Measurements from ENCODE around the gene GMNN. TPM values are rescaled to one million over a fixed set of nuclear protein-coding genes. Genes with fewer than 3 reads are reported as not detected.
"Not testable (repeated sequence)": the region's sequence is repeated elsewhere in the genome, so short reads cannot be mapped to it uniquely, and the experiment has no call there.

Gene GMNN
- polyA plus RNA-seq, 1 donor (not counting 4 experiments of a cell fraction or from before 2014, with no cell fraction given) = 28.4 TPM

DNA sequence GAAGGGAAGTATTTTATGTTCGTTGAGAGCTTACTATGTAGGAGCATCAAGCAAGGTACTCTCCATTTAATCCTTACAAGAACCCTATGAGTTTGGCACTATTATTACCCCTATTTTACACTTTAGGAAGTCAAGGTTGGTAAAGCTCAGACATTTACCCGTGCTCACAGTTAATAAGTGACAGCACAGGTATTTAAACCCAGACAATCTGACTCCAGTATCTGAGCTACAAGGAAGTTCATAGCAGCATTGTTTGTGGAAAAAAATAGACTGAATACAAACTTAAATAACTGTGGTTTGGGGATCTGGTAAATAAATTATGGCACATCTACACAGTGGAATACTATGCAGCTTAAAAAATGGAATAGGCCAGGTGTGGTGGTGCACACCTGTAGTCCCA is 21.2 kb upstream of the GMNN start:
- dilution Hi-C loops (cut with MboI; ENCODE audit: extremely low pct_ligation_motif_present, low sequenced_read_pairs) = no loop called here
- Histone ChIP-seq H4K20me1 (ENCODE audit: control insufficient read depth, extremely low read depth, insufficient read depth, low read length) (no peaks in the 10 kb centered on the region), H3K79me2 (ENCODE audit: control insufficient read depth, insufficient read depth, low read length) (no peaks in the 10 kb centered on the region), H2AFZ (ENCODE audit: control insufficient read depth, low read length) (no peak overlapping the region), H3K9me3 (ENCODE audit: control insufficient read depth, low read depth, low read length) (no peaks in the 10 kb centered on the region), H3K27ac (ENCODE audit: control insufficient read depth, insufficient read depth, low read length) (no peak overlapping the region), H3K36me3 (ENCODE audit: control insufficient read depth in 2 of 2, extremely low read depth in 1 of 2, insufficient read depth in 2 of 2, low read length in 2 of 2) (no peaks in the 10 kb centered on the region), H3K9ac (ENCODE audit: control insufficient read depth, extremely low read depth, insufficient read depth, low read length) (no peak overlapping the region), H3K27me3 (ENCODE audit: control insufficient read depth, extremely low read depth, insufficient read depth, low read length) (no peaks in the 10 kb centered on the region), H3K4me2 (ENCODE audit: control insufficient read depth, extremely low read depth, insufficient read depth, low read depth, low read length) (no peak overlapping the region), H3K4me1 (ENCODE audit: control insufficient read depth, extremely low read depth, insufficient read depth, low read length) (no peaks in the 10 kb centered on the region), H3K4me3 (ENCODE audit: control insufficient read depth in 2 of 3, extremely low read depth in 1 of 3, insufficient read depth in 2 of 3, low read depth in 1 of 3, low read length in 3 of 3) (no peak overlapping the region), H3K9me1 (ENCODE audit: control insufficient read depth, extremely low read depth, insufficient read depth, low read length) (no peaks in the 10 kb centered on the region)
- FAIRE-seq (no peak), DNase-seq (ENCODE audit: low read depth, low spot score) (no peak)
- no peak for TF ChIP-seq EZH2 (IDR thresholded peaks at IDR 0.05; ENCODE audit: low read length)
- TF ChIP-seq, protein P1, sequence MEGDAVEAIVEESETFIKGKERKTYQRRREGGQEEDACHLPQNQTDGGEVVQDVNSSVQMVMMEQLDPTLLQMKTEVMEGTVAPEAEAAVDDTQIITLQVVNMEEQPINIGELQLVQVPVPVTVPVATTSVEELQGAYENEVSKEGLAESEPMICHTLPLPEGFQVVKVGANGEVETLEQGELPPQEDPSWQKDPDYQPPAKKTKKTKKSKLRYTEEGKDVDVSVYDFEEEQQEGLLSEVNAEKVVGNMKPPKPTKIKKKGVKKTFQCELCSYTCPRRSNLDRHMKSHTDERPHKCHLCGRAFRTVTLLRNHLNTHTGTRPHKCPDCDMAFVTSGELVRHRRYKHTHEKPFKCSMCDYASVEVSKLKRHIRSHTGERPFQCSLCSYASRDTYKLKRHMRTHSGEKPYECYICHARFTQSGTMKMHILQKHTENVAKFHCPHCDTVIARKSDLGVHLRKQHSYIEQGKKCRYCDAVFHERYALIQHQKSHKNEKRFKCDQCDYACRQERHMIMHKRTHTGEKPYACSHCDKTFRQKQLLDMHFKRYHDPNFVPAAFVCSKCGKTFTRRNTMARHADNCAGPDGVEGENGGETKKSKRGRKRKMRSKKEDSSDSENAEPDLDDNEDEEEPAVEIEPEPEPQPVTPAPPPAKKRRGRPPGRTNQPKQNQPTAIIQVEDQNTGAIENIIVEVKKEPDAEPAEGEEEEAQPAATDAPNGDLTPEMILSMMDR (optimal IDR thresholded peaks at IDR 0.05 in 1 of 3, IDR thresholded peaks at IDR 0.05 in 1 of 3, conservative IDR thresholded peaks at IDR 0.05 in 1 of 3; ENCODE audit: extremely low read depth in 1 of 3, insufficient read depth in 2 of 3, low read length in 3 of 3) = no peak

DNA sequence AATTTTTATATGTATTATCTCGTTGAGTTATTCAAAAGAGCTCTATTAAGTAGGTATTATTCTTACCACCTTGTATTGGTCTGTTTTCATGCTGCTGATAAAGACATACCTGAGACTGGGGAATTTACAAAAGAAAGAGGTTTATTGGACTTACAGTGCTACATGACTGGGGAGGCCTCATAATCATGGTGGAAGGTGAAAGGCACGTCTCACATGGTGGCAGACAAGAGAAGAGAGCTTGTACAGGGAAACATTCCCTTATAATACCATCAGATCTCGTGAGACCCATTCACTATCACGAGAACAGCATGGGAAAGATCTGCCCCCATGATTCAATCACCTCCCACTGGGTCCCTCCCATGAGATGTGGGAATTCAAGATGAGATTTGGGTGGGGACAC is 20.4 kb upstream of the GMNN start:
- FAIRE-seq; H3K27ac ChIP-seq (ENCODE audit: control insufficient read depth, insufficient read depth, low read length); H3K27me3 ChIP-seq (ENCODE audit: control insufficient read depth, extremely low read depth, insufficient read depth, low read length); H3K4me2 ChIP-seq (ENCODE audit: control insufficient read depth, extremely low read depth, insufficient read depth, low read depth, low read length); H3K9ac ChIP-seq (ENCODE audit: control insufficient read depth, extremely low read depth, insufficient read depth, low read length); H3K4me1 ChIP-seq (ENCODE audit: control insufficient read depth, extremely low read depth, insufficient read depth, low read length); DNase-seq (ENCODE audit: low read depth, low spot score); H3K36me3 ChIP-seq (ENCODE audit: control insufficient read depth in 2 of 2, extremely low read depth in 1 of 2, insufficient read depth in 2 of 2, low read length in 2 of 2); H3K9me3 ChIP-seq (ENCODE audit: control insufficient read depth, low read depth, low read length); H2AFZ ChIP-seq (ENCODE audit: control insufficient read depth, low read length); H3K79me2 ChIP-seq (ENCODE audit: control insufficient read depth, insufficient read depth, low read length); dilution Hi-C loops (cut with MboI; ENCODE audit: extremely low pct_ligation_motif_present, low sequenced_read_pairs); H3K4me3 ChIP-seq (ENCODE audit: control insufficient read depth in 2 of 3, extremely low read depth in 1 of 3, insufficient read depth in 2 of 3, low read depth in 1 of 3, low read length in 3 of 3); H4K20me1 ChIP-seq (ENCODE audit: control insufficient read depth, extremely low read depth, insufficient read depth, low read length); H3K9me1 ChIP-seq (ENCODE audit: control insufficient read depth, extremely low read depth, insufficient read depth, low read length): not testable (repeated sequence)

DNA sequence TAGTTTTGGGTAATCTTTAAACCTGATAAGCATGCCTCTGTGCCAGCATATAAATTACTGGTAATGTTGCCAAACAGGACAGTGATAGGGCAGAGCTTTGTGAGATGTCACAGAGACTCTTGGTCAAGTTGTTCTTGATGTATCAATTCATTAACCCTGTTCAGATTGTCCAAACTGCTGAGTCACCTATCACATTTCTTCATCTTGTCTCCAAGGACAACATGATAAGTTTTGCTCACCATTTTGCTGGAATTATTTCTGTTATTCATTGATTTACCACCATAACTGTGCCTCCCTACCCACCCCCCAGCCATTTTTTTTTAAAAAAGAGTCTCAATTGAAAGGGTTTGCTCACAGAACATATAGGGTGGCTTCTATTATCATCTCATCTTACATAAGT is 19.5 kb upstream of the GMNN start:
- Histone ChIP-seq H2AFZ (ENCODE audit: control insufficient read depth, low read length) (no peak overlapping the region), H3K9me1 (ENCODE audit: control insufficient read depth, extremely low read depth, insufficient read depth, low read length) (no peaks in the 10 kb centered on the region), H3K27ac (ENCODE audit: control insufficient read depth, insufficient read depth, low read length) (no peak overlapping the region), H3K4me2 (ENCODE audit: control insufficient read depth, extremely low read depth, insufficient read depth, low read depth, low read length) (no peak overlapping the region), H3K79me2 (ENCODE audit: control insufficient read depth, insufficient read depth, low read length) (no peaks in the 10 kb centered on the region), H3K9ac (ENCODE audit: control insufficient read depth, extremely low read depth, insufficient read depth, low read length) (no peak overlapping the region), H3K36me3 (ENCODE audit: control insufficient read depth in 2 of 2, extremely low read depth in 1 of 2, insufficient read depth in 2 of 2, low read length in 2 of 2) (no peaks in the 10 kb centered on the region), H3K4me3 (ENCODE audit: control insufficient read depth in 2 of 3, extremely low read depth in 1 of 3, insufficient read depth in 2 of 3, low read depth in 1 of 3, low read length in 3 of 3) (no peak overlapping the region), H3K4me1 (ENCODE audit: control insufficient read depth, extremely low read depth, insufficient read depth, low read length) (no peaks in the 10 kb centered on the region), H3K27me3 (ENCODE audit: control insufficient read depth, extremely low read depth, insufficient read depth, low read length) (no peaks in the 10 kb centered on the region), H3K9me3 (ENCODE audit: control insufficient read depth, low read depth, low read length) (no peaks in the 10 kb centered on the region), H4K20me1 (ENCODE audit: control insufficient read depth, extremely low read depth, insufficient read depth, low read length) (no peaks in the 10 kb centered on the region)
- no peak for DNase-seq (ENCODE audit: low read depth, low spot score)
- TF ChIP-seq EZH2 (IDR thresholded peaks at IDR 0.05; ENCODE audit: low read length) = no peak
- TF ChIP-seq, protein P1 (optimal IDR thresholded peaks at IDR 0.05 in 1 of 3, IDR thresholded peaks at IDR 0.05 in 1 of 3, conservative IDR thresholded peaks at IDR 0.05 in 1 of 3; ENCODE audit: extremely low read depth in 1 of 3, insufficient read depth in 2 of 3, low read length in 3 of 3) = no peak
- FAIRE-seq = no peak
- dilution Hi-C loops (cut with MboI; ENCODE audit: extremely low pct_ligation_motif_present, low sequenced_read_pairs) = no loop called here

Measured in keratinocyte (primary cell).